GM21786 (cell line): ENCODE data around the gene TOP3B.

Experiments used
- ATAC-seq: cut with Tn5 transposase; IDR thresholded peaks from one replicate; pipeline ENCODE4 v1.9.1; 2021; ENCODE audit not compliant: unreplicated experiment

TOP3B gene

DNA sequence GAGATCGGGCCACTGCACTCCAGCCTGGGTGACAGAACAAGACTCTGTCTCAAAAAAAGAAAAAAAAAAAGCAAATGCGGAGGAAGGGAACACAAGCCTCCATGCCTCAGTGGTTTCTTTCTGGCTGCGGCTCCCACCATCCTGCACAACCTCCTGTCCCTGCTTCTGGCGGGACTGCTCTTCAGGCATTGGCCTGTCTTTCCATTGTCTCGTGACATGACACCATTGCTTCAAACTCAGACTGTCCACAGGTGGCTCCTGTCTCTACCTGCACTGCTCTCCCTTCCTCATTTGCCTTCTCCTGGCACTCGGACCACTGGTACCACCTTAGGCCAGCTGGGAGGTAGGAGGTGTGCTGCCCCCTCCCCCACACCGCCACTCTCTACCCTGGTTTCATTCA lies 19.3 kb downstream of the TOP3B start:
- no peak for ATAC-seq

DNA sequence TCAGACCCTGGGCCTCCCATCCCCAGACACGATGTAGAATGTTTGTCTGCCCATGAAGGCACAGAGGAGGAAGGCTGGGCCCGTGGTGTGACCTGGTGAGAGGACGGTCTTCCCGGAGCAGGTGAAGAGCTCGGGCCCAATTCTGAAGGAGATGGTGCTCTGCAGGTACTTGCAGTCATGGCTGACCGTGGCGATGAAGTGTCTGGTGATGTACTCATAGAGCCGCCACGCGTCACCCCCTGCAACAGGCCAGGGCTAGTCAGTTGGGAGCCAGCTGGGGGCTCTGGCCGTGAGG lies 20.0 kb downstream of the TOP3B start:
- ATAC-seq: no peak

DNA sequence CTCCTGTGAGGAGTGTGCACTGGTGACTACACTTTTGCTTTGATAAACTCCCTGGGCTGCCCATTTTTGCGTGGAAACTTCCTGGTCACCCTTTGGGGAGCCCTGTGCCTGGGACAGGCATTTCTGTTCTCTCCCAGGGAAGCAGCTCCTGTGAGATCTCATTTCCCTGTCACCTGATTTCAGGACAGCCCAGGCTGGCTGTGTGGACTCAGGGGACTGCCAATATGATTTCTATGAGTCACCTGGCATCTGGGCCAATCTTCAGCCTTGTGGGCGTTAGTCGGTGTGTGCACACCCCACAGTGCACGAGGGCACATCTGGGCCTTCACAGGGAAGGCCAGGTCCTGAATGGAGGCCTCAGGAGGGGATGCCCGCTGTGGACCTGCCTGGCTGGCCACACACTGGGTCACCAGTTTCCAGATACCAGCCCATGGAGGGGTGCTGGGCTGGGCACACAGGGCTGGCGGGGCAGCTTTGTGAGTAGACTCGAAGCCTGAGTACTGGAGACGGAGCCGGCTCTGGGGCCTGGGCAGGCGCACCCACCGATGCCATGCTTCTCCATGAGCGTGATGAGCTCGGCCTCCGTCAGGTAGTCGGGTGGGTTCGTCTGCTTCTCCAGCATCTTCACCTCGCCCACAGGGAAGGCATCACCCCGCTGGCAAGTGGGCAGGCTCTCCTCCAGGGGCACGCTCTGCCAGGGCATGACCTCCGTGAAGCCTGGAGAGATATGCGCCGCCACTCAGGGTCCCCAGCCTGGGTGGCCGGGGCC lies 20.5 kb downstream of the TOP3B start:
- ATAC-seq: no peak

GRCh38 chr22:21961127-21961867 lies 21.3 kb downstream of the TOP3B start:
- no peak for ATAC-seq

DNA sequence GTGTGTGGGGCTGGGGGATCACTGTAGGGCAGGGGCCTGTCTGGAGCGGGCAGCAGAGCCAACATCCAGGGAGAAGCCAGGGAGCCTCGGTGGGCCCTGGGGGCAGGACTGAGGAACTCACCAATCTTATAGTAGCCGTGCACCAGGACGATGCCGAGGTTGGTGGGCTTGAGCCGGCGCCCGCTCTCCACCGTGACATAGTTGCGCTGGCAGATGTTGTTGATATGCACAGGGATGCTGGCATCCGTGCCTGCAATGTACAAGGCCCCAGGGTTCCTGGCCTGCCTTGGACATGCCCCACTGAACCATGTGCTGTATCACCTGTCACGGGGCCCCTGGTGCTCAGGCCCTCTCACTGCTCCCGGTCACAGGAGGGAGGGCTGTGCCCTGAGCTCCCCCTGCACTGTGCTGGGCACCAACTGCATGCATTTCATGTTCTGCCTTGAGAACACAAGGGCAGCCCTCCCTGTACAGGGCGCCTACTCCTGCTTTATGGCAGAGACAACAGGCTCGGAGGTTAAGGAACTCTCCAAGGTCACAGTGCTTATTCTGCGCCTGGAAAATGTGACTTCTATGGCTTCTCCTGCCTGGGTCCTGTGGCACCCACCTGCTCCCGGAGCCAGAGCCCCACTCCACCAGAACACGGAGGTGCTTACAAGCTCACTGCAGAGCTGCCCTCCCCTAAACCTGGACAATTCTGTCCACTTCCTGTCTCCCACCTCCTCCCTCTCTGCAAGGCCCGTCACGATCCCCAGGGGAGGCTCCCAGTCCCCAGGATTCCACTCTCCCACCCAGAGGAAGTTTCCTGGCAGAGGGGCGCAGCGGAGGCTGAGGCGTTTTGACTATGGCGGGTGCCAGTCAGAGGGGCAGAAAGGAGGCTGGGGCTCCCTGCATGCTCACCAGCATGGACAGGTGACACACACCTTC lies 22.1 kb downstream of the TOP3B start:
- ATAC-seq: no peak

DNA sequence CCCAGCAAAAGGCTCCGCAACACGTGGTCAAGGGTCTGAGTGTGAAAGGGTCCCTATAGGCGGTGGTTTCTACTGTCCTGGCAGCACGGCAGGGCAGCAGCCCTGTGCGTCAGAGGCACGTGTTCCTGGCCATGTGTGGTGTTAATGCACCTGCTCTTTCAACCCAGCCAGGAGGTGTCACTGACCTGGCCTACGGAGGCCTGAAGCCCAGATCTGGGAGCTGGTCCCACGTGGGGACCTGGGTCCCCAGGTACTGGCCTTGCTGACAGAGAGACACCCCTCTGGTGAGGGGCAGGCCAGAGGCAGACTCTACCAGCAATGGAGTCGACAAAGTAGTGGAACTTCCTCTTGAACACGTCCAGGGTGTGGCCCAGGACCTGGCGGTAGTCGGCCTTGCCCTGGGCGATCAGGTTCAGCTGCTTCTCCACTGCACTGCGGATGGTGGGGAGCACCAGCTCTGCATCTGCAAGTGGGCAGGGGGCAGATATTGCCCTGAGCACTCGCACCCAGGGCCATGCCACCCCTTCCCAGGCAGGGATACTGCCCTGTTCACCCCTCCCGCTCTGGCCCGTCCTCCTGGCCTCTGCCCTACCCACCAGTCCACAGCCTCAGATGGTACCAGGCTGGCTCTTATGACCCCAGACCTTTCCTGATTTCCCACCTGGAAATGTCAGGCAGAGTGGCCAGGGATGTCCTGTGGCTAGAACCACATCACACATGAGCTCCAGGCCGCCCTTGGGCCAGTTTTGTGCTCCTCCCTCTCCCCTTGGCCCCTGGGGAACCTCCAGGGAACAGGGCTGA lies 23.1 kb downstream of the TOP3B start:
- no peak for ATAC-seq

DNA sequence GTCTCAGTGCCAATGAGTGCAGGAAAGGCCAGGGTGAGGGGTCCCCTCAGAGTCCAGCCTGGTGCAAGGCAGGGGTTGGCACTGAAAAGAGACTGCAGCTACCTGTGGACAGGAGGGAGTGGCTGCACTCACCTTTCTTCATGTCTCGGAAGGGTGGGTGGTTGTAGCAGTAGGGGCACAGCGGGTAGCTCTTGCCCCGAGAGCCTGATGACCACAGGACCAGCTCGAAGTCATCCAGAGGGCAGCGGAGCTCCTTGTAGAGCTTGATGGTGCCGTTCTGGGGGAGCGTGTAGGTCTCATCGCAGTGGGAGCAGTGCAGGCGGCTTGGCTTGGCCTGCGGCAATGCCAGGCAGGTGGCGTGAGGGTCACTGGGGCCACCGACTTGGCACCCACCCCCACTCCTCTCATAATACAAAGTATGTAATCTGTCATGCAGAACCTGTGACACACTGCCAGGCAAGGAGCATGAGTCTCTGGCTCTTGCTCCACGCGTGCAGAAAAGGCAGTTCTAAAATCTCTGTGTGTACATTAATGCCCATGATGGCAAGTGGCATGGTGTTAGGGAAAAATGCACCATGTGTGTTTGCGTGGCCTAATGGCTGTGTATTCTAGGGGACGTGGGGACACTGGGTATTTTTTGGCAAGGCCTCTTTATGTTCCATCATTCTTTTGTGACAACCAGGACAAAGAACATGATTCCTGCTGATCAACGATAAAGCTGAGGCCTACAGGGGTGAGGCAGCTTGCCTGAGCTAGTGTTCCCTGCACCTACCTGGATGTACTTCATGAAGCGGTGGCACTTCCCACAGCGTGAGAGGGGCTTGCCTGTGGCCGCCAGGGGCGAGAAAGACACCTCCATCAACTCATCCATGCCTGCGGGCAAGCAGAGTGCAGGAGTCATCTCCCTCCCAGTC lies 24.0 kb downstream of the TOP3B start:
- ATAC-seq: no peak

DNA sequence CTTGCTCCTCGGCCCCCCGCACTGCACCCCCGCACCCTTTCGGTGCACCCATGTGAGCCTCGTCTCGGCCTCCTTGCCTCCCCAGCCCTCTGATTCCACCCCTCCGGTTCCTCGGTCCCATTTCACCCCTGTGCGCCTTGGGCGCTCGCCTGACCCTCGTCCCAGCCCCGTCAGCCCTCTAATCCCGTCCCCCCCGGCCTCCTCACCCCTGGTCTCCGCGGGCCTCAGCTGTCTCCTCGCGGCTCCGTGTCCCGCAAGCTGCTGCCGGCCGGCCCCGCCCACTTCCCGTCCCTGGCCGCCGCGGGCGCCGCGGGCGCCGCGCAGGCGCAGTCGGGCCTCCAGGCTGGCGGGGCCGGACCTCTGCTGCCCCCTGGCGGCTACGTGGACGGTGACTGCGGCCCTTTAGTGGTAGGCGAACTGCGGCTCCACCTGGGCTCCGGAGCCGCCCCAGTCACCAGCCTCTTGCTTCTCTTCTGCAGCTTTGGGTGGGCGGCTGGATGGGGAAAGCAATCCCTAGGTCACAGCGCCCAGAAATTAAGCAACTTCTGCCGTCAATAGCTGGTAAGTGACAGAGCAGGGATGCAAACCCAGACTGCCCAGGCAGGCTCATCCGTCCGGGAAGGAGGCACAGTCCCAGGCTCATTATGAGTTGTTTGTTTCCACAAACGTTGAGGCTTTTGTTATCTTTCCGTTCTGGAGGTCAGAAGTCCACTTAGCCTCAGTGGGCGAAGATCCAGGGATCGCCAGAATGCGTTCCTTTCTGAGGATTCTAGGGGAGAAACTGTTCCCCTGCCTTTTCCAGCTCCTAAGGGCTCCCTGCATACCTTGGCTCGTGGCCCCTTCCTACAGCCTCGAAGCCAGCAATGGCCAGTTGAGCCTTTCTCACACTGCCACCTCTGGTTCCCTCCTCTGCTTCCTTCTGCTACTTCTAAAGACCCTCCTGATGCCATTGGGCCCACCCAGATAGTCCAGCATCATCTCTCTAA lies 29.7 kb downstream of the TOP3B start, which contains the start of gene PPM1F:
TSS of gene PPM1F (minus strand) at position 263 of the 986 bp plus-strand sequence. CDS start 6,800 bp downstream, outside the sequence.
- peak; percentile 72 for ATAC-seq

- no peak for ATAC-seq
These were observed 30.6 kb downstream of the TOP3B start for GRCh38 chr22:21951931-21952465.

- ATAC-seq: no peak
These were observed 31.5 kb downstream of the TOP3B start for GRCh38 chr22:21951062-21951461.

DNA sequence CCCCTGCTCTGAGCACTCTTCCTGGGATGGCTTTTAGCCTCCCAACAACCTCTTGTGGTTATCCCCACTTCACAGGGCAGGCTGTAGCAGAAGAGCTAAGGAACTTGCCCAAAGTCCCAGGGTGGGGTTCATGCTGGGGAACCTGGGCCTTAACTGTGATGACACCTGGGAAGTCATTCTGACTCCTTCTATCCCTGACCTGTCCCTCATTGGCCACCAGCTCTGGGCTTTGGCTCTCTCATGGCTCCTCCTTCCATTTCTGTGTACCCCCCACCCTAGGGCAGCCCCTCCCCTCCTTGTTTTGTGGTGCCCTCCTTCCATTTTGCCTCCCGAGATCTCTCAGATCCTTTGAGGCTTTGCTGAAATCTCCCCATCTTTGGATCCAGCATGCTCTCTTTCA lies 32.6 kb downstream of the TOP3B start:
- ATAC-seq: no peak

- ATAC-seq: no peak
These were observed 33.0 kb downstream of the TOP3B start for GRCh38 chr22:21949569-21949918.

GRCh38 chr22:21948824-21949568 lies 33.6 kb downstream of the TOP3B start:
- ATAC-seq: no peak

GRCh38 chr22:21948390-21948789 lies 34.2 kb downstream of the TOP3B start:
- ATAC-seq: no peak

GRCh38 chr22:21947040-21948014 lies 35.3 kb downstream of the TOP3B start:
- ATAC-seq: no peak

- no peak for ATAC-seq
These were observed 36.2 kb downstream of the TOP3B start for GRCh38 chr22:21946262-21946925.
